Sciatic nerve (tissue), 2 donors: Measurements from ENCODE around the gene CCDC40. TPM values are rescaled to one million over a fixed set of nuclear protein-coding genes. Genes with fewer than 3 reads are reported as not detected.
A peak's percentile ranks its signal among the peaks of the same experiment; 100 is the strongest.

Experiments used
- ATAC-seq: fragments of 200-7000 bp; cut with Tn5 transposase; one replicate; pipeline ENCODE4 v1.9.1; 2020; ENCODE audit warnings: mild to moderate bottlenecking, moderate library complexity
- DNase-seq: peaks from one replicate; pipeline ENCODE4 v3.0.0-alpha.2; 2020; ENCODE audit warnings: low spot score
- intact Hi-C: fragments of 100-400 bp; cut with DNase I; formaldehyde crosslinking; loops from one replicate; pipeline ENCODE4 v1.14.2; 2022
- total RNA-seq: library from RNA; stranded (reverse); fragmentation: NEBNext Ultra II Directional; extraction: Animal tissue kit (Norgen Biotek cat#: 25700); gene quantifications from one replicate; pipeline ENCODE4 v1.2.1, GENCODE V29; 2021
- donor health status: DM: no; HTN: no; CAD: no.
- donor health status: DM: no; HTN: no; CAD: no.

The CCDC40 gene
- total RNA-seq, 1 donor from 2014 or later, result 12.6 TPM

- intact Hi-C loops, result no loop called here
- ATAC-seq (no peak), DNase-seq (no peak)
Measured at GRCh38 chr17:80095038-80095843, 58.8 kb downstream of the CCDC40 start.

GRCh38 chr17:80095844-80096475 is 59.5 kb downstream of the CCDC40 start:
- intact Hi-C loops, result no loop called here
- ATAC-seq (no peak), DNase-seq (no peak)

GRCh38 chr17:80096561-80097021 is 60.1 kb downstream of the CCDC40 start:
- DNase-seq (no peak), ATAC-seq (no peak)
- intact Hi-C loops, result no loop called here

- DNase-seq (no peak), ATAC-seq (no peak)
- intact Hi-C loops, result no loop called here
Measured at GRCh38 chr17:80097127-80097621, 60.7 kb downstream of the CCDC40 start.

- no peak for DNase-seq
- ATAC-seq, result no peak
- intact Hi-C loops, result no loop called here
Measured at GRCh38 chr17:80097844-80098691, 61.6 kb downstream of the CCDC40 start.

- ATAC-seq (no peak), DNase-seq (no peak)
- intact Hi-C loops, result no loop called here
Measured at GRCh38 chr17:80099291-80100034, 63.0 kb downstream of the CCDC40 start.

GRCh38 chr17:80100035-80100323 is 63.5 kb downstream of the CCDC40 start:
- DNase-seq (no peak), ATAC-seq (no peak)
- intact Hi-C loops, result no loop called here

GRCh38 chr17:80101011-80101945 is 64.8 kb downstream of the CCDC40 start, which contains the start of gene GAA:
Gene GAA (plus strand): TSS chr17:80101581. CDS start chr17:80104587, 3,006 bp downstream.
- peak; percentile 92 for DNase-seq
- ATAC-seq, result peak; percentile 85
- intact Hi-C loops, result no loop called here

GRCh38 chr17:80101946-80102663 is 65.7 kb downstream of the CCDC40 start:
- intact Hi-C loops, result no loop called here
- peak; percentile 16 for ATAC-seq
- peak; percentile 64 for DNase-seq

GRCh38 chr17:80102664-80103448 is 66.4 kb downstream of the CCDC40 start:
- DNase-seq, result no peak

GRCh38 chr17:80103449-80104085 is 67.1 kb downstream of the CCDC40 start:
- intact Hi-C loops, result no loop called here
- no peak for ATAC-seq
- DNase-seq, result no peak

More at GRCh38 chr17:80102664-80103448, 66.4 kb downstream of the CCDC40 start:
- intact Hi-C loops, result no loop called here
- ATAC-seq, result no peak

- intact Hi-C loops, result no loop called here
- DNase-seq, result no peak
Measured at GRCh38 chr17:80104321-80104955, 68.0 kb downstream of the CCDC40 start.

GRCh38 chr17:80104956-80105375 is 68.5 kb downstream of the CCDC40 start:
- ATAC-seq (no peak), DNase-seq (peak; percentile 51)
- intact Hi-C loops, result no loop called here

More at GRCh38 chr17:80104321-80104955, 68.0 kb downstream of the CCDC40 start:
- ATAC-seq, result no peak

GRCh38 chr17:80105762-80106161 is 69.3 kb downstream of the CCDC40 start:
- intact Hi-C loops, result no loop called here
- DNase-seq (peak; percentile 62), ATAC-seq (no peak)

- no peak for ATAC-seq
- intact Hi-C loops, result no loop called here
- DNase-seq, result peak; percentile 50
Measured at GRCh38 chr17:80106176-80106575, 69.7 kb downstream of the CCDC40 start.
